Small intestine (tissue), 7 donors: ENCODE results near the gene TM4SF1. TPM values are rescaled to one million over a fixed set of nuclear protein-coding genes. Genes with fewer than 3 reads are reported as not detected.
A peak's percentile ranks its signal among the peaks of the same experiment; 100 is the strongest.

Source experiments
- DNase-seq, 2 donors: peaks; one replicate each; pipeline versions ENCODE4 v3.0.0 to v3.0.0-alpha.2; 2013
- FAIRE-seq: peaks from 2 replicates; lab custom pipeline; 2012; peaks lifted over from hg19 to GRCh38; lab: Jason Lieb, UNC
- H3K27ac ChIP-seq, 3 donors: one replicate each; pipeline ENCODE4 v1.5.1; 2013; ENCODE audit warnings: low read length in 2 of 3, mild to moderate bottlenecking in 2 of 3, control low read depth in 1 of 3, inconsistent platforms in 1 of 3, low read depth in 1 of 3, moderate library complexity in 1 of 3
- H3K27me3 ChIP-seq, 3 donors: one replicate each; pipeline ENCODE4 v1.6.1; 2013; ENCODE audit warnings: low read length in 3 of 3, inconsistent platforms in 1 of 3; ENCODE audit not compliant: control insufficient read depth in 3 of 3, insufficient read depth in 3 of 3
- H3K36me3 ChIP-seq, 3 donors: one replicate each; pipeline ENCODE4 v1.6.1; 2013; ENCODE audit warnings: low read length in 3 of 3, inconsistent platforms in 1 of 3, low read depth in 1 of 3, mild to moderate bottlenecking in 1 of 3, moderate library complexity in 1 of 3; ENCODE audit not compliant: control insufficient read depth in 3 of 3, insufficient read depth in 2 of 3
- H3K4me1 ChIP-seq, 3 donors: one replicate each; pipeline ENCODE4 v1.6.1; 2013; ENCODE audit warnings: low read length in 2 of 3, inconsistent platforms in 1 of 3, low read depth in 1 of 3, mild to moderate bottlenecking in 1 of 3, moderate library complexity in 1 of 3; ENCODE audit not compliant: control insufficient read depth in 3 of 3, insufficient read depth in 2 of 3
- H3K4me3 ChIP-seq, 3 donors: one replicate each; pipeline ENCODE4 v1.5.1; 2013; ENCODE audit warnings: low read length in 3 of 3, control low read depth in 1 of 3, inconsistent platforms in 1 of 3, low read depth in 1 of 3, mild to moderate bottlenecking in 1 of 3, moderate library complexity in 1 of 3
- H3K9me3 ChIP-seq, 2 donors: one replicate each; pipeline ENCODE4 v1.6.1; 2013; ENCODE audit warnings: low read depth in 1 of 2, low read length in 1 of 2; ENCODE audit not compliant: control insufficient read depth in 2 of 2, insufficient read depth in 1 of 2
- WGBS, 3 donors: extraction: QIAGEN DNeasy Blood & Tissue Kit; methylation state at CpG; one replicate each; pipeline ENCODE4 v1.1.7; 2013; 5-methylcytosine and 5-hydroxymethylcytosine counted together
- polyA plus RNA-seq, 4 donors: library from polyadenylated mRNA; stranded (reverse) in 3 of 4; unstranded in 1 of 4; fragments of 200-250 nt in 3 of 4; fragments of 120-200 nt in 1 of 4; gene quantifications; one replicate each; pipeline versions ENCODE4 v1.2.1 to v1.2.3, GENCODE V29; 2013
- donor health status: healthy with polysubstance abuse.
- donor health status: control.
- donor health status: control.
- donor health status: Bipolar disorder and iron deficiency.
- donor health status: healthy.

The TM4SF1 gene
- polyA plus RNA-seq, 4 donors, result 3.1 to 88.4 (median 16.0) TPM

GRCh38 chr3:149376718-149377407 is 586 bp downstream of the TM4SF1 start:
- Histone ChIP-seq H3K27me3 (no peaks in the 10 kb centered on the region), H3K27ac (peak overlapping the region in 2 of 3 donors; percentile 48 to 96), H3K36me3 (peaks cover 0 to 4% (median 0%) of the 10 kb centered on the region in 3 donors), H3K4me1 (peaks cover 0 to 36% (median 7%) of the 10 kb centered on the region in 3 donors), H3K4me3 (peak overlapping the region; percentile 5 to 31 (median 20)), H3K9me3 (no peaks in the 10 kb centered on the region)
- 36 to 50% (median 47%) methylated on average over 8 of the region's 8 CpGs for WGBS, 3 donors
- DNase-seq (no peak), FAIRE-seq (no peak)

DNA sequence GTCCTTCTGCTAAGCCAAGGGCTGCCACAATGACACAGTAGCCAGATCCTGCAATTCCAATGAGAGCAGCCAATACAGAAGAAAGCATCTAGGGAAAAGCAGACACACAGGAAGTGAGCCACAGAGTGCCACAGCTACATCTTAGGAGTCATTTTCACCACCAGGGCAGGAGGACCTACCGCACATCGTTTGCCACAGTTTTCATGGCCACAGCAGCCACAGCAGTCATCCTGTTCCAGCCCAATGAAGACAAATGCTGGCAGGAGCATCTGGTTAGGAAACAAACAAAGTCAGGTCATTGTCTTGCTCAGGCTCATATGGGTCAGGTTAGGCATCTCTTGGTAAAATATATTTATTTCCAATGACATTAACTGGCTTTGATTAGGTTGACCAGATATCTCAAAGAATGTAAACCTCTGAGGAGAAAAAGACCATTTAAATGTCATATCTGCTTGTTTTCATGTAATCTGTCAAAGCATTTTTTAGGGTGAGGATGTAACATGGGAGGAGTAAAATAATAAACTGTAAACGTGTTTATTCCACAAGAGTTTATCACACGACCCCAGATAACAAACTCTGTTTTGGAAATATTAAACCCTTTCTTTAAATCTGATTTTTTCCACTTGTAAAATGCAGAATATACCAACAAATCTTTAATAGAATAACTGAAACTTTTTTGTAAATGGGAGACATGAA is 1.8 kb downstream of the TM4SF1 start:
- no peaks in the 10 kb centered on the region for H3K9me3 ChIP-seq
- peak overlapping the region in 1 of 3 donors; percentile 16 for H3K27ac ChIP-seq

GRCh38 chr3:149374793-149375500 is 2.5 kb downstream of the TM4SF1 start:
- Histone ChIP-seq H3K9me3 (no peaks in the 10 kb centered on the region), H3K4me1 (peaks cover 0 to 52% (median 13%) of the 10 kb centered on the region in 3 donors), H3K27me3 (no peaks in the 10 kb centered on the region), H3K36me3 (peaks cover 0 to 4% (median 0%) of the 10 kb centered on the region in 3 donors), H3K4me3 (no peak overlapping the region), H3K27ac (peak overlapping the region in 1 of 3 donors; percentile 16)
- FAIRE-seq (no peak), DNase-seq (no peak)
- WGBS, 3 donors, result 77 to 94% (median 82%) methylated on average over 3 of the region's 3 CpGs

More for the DNA sequence above, 1.8 kb downstream of the TM4SF1 start:
- DNase-seq, result no peak
- peaks cover 0 to 4% (median 0%) of the 10 kb centered on the region in 3 donors for H3K36me3 ChIP-seq
- no peak overlapping the region for H3K4me3 ChIP-seq
- WGBS, 3 donors, result 64 to 70% (median 66%) methylated on average over 4 of the region's 4 CpGs
- peaks cover 0 to 45% (median 7%) of the 10 kb centered on the region in 3 donors for H3K4me1 ChIP-seq
- H3K27me3 ChIP-seq, result no peaks in the 10 kb centered on the region
- no peak for FAIRE-seq

DNA sequence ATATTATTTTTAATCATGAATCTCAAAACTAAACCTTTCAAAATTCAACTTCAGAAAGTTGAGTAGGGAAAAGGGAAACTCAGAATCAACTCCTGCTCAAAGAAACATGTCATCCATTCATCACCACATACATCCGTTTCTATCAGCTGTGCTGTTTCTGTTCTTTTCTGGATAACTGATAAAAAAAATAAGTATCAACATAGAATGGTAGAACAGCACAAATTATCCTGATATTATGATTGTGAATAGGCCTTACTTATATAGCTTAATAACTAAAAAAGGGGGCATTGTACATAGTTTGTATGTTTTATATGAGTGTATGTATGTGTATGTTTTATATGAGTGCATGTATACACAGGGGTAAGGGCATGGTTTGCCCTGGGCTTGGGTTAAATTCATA is 3.1 kb downstream of the TM4SF1 start:
- Histone ChIP-seq H3K4me3 (no peak overlapping the region), H3K36me3 (peaks cover 0 to 4% (median 0%) of the 10 kb centered on the region in 3 donors), H3K9me3 (no peaks in the 10 kb centered on the region), H3K4me1 (peaks cover 0 to 54% (median 15%) of the 10 kb centered on the region in 3 donors), H3K27ac (no peak overlapping the region), H3K27me3 (no peaks in the 10 kb centered on the region)
- no peak for DNase-seq
- WGBS, 3 donors, result 55 to 84% (median 72%) methylated on average over 1 of the region's 1 CpG
- FAIRE-seq, result no peak

- FAIRE-seq (no peak), DNase-seq (peak in 1 of 2 donors; percentile 71)
- 46 to 69% (median 68%) methylated on average over 2 of the region's 2 CpGs for WGBS, 3 donors
- H3K36me3 ChIP-seq, result peaks cover 0 to 4% (median 0%) of the 10 kb centered on the region in 3 donors
- H3K27me3 ChIP-seq, result no peaks in the 10 kb centered on the region
- no peak overlapping the region for H3K4me3 ChIP-seq
- H3K27ac ChIP-seq, result peak overlapping the region in 1 of 3 donors; percentile 38
- peaks cover 0 to 56% (median 15%) of the 10 kb centered on the region in 3 donors for H3K4me1 ChIP-seq
- no peaks in the 10 kb centered on the region for H3K9me3 ChIP-seq
Observed at GRCh38 chr3:149373235-149374125, 4.0 kb downstream of the TM4SF1 start.

- WGBS, 3 donors, result 72 to 90% (median 81%) methylated on average over 2 of the region's 2 CpGs
- H3K4me1 ChIP-seq, result peaks cover 0 to 52% (median 10%) of the 10 kb centered on the region in 3 donors
- no peaks in the 10 kb centered on the region for H3K27me3 ChIP-seq
- FAIRE-seq, result no peak
- H3K9me3 ChIP-seq, result no peaks in the 10 kb centered on the region
- H3K27ac ChIP-seq, result peak overlapping the region in 2 of 3 donors; percentile 65 to 84
- peaks cover 0 to 4% (median 0%) of the 10 kb centered on the region in 3 donors for H3K36me3 ChIP-seq
- no peak for DNase-seq
- no peak overlapping the region for H3K4me3 ChIP-seq
Observed at GRCh38 chr3:149371723-149372114, 5.7 kb downstream of the TM4SF1 start.

GRCh38 chr3:149371001-149371722 is 6.3 kb downstream of the TM4SF1 start:
- no peaks in the 10 kb centered on the region for H3K27me3 ChIP-seq
- no peaks in the 10 kb centered on the region for H3K9me3 ChIP-seq
- WGBS, 3 donors, result 38 to 43% (median 42%) methylated on average over 7 of the region's 7 CpGs
- DNase-seq, result peak; percentile 43 to 69
- H3K4me1 ChIP-seq, result peaks cover 0 to 54% (median 10%) of the 10 kb centered on the region in 3 donors
- H3K27ac ChIP-seq, result peak overlapping the region in 2 of 3 donors; percentile 65 to 84
- no peak overlapping the region for H3K4me3 ChIP-seq
- H3K36me3 ChIP-seq, result peaks cover 0 to 4% (median 0%) of the 10 kb centered on the region in 3 donors
- no peak for FAIRE-seq
